OCI-LY1 (cell line): ENCODE measurements around the gene NDC80.

ENCODE experiments used
- EZH2 ChIP-seq: fragments of 200-600 bp; sonication (generic), shearing (Covaris generic); IDR thresholded peaks from 2 replicates; pipeline ENCODE4 v1.8.0; 2017; ENCODE audit warnings: borderline replicate concordance, mixed run types, mild to moderate bottlenecking, antibody characterized with exemption, low read length, moderate library complexity, mixed read lengths
- TF ChIP-seq, protein P1 (sequence below): fragments of 200-600 bp; sonication (generic), shearing (Covaris generic); IDR thresholded peaks from 2 replicates; pipeline ENCODE4 v1.5.1; 2017; ENCODE audit warnings: mild to moderate bottlenecking, antibody characterized with exemption, low read length, moderate library complexity, mixed read lengths

DNA sequence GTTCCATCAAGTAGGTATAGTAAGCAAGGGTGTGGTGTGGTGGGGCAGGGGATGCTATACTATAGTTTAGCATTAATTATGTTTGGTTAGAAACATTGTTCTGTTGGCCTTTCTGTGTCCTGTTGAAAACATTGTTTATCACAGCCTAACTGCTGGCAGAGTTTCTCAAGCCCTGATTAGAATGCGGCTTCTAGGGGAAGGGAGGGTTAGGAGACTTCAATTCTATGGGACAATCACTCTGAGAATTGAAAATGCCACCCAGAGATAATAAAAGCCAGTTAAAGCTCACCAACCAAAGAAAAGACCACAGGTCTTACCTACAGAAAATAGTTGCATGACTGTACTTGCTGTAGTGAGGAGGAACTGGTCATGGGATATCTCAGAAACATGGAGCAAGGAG is 64.2 kb downstream of the NDC80 start:
- TF ChIP-seq, protein P1, sequence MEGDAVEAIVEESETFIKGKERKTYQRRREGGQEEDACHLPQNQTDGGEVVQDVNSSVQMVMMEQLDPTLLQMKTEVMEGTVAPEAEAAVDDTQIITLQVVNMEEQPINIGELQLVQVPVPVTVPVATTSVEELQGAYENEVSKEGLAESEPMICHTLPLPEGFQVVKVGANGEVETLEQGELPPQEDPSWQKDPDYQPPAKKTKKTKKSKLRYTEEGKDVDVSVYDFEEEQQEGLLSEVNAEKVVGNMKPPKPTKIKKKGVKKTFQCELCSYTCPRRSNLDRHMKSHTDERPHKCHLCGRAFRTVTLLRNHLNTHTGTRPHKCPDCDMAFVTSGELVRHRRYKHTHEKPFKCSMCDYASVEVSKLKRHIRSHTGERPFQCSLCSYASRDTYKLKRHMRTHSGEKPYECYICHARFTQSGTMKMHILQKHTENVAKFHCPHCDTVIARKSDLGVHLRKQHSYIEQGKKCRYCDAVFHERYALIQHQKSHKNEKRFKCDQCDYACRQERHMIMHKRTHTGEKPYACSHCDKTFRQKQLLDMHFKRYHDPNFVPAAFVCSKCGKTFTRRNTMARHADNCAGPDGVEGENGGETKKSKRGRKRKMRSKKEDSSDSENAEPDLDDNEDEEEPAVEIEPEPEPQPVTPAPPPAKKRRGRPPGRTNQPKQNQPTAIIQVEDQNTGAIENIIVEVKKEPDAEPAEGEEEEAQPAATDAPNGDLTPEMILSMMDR = no peak
- TF ChIP-seq EZH2 = no peak
